ENCODE results near the gene RAP1GAP. TPM values are rescaled to one million over a fixed set of nuclear protein-coding genes. Genes with fewer than 3 reads are reported as not detected.

Gene RAP1GAP
- total RNA-seq, 4 donors from 2014 or later: 1.9 to 6.8 (median 5.0) TPM

GRCh38 chr1:21564521-21565095 lies 104.5 kb downstream of the RAP1GAP start:
- no peaks in the 10 kb centered on the region for H3K9me3 ChIP-seq
- peaks cover 0 to 37% (median 0%) of the 10 kb centered on the region in 4 donors for H3K27me3 ChIP-seq
- H3K36me3 ChIP-seq: no peaks in the 10 kb centered on the region
- no peak for DNase-seq
- peaks cover 0 to 11% (median 0%) of the 10 kb centered on the region in 3 donors for H3K4me1 ChIP-seq
- H3K4me3 ChIP-seq: no peak overlapping the region
- 65 to 70% methylated on average over 7 to 11 of the region's 14 CpGs for WGBS, 2 donors
- no peak overlapping the region for H3K27ac ChIP-seq
- TF ChIP-seq CTCF (IDR thresholded peaks at IDR 0.05): no peak
- intact Hi-C loops (cut with DNase I): no loop called here

- Histone ChIP-seq H3K4me1 (peaks cover 0 to 11% (median 0%) of the 10 kb centered on the region in 3 donors), H3K36me3 (no peaks in the 10 kb centered on the region)
- intact Hi-C loops (cut with DNase I): no loop called here
Measured at GRCh38 chr1:21563971-21564370, 105.2 kb downstream of the RAP1GAP start.

GRCh38 chr1:21562896-21563295 lies 106.3 kb downstream of the RAP1GAP start:
- peaks cover 0 to 53% (median 0%) of the 10 kb centered on the region in 4 donors for H3K27me3 ChIP-seq
- H3K4me3 ChIP-seq: no peak overlapping the region
- intact Hi-C loops (cut with DNase I): no loop called here
- WGBS, 2 donors: no CpG with 5 or more reads among the region's 15 CpGs
- DNase-seq: no peak
- peaks cover 0 to 11% (median 0%) of the 10 kb centered on the region in 3 donors for H3K4me1 ChIP-seq
- no peaks in the 10 kb centered on the region for H3K36me3 ChIP-seq
- H3K9me3 ChIP-seq: no peaks in the 10 kb centered on the region
- no peak overlapping the region for H3K27ac ChIP-seq
- TF ChIP-seq POLR2A (IDR thresholded peaks at IDR 0.05) (no peak), CTCF (IDR thresholded peaks at IDR 0.05) (no peak)

More at GRCh38 chr1:21563971-21564370, 105.2 kb downstream of the RAP1GAP start:
- 70% methylated on average over 3 of the region's 17 CpGs; no CpG with 5 or more reads in 1 of the 2 donors for WGBS, 2 donors
- Histone ChIP-seq H3K4me3 (no peak overlapping the region), H3K27ac (no peak overlapping the region), H3K27me3 (peaks cover 0 to 42% (median 0%) of the 10 kb centered on the region in 4 donors), H3K9me3 (no peaks in the 10 kb centered on the region)
- TF ChIP-seq CTCF (IDR thresholded peaks at IDR 0.05) (no peak), POLR2A (IDR thresholded peaks at IDR 0.05) (no peak)
- DNase-seq: no peak

- H3K27me3 ChIP-seq: peaks cover 0 to 64% (median 0%) of the 10 kb centered on the region in 4 donors
- peaks cover 0 to 11% (median 0%) of the 10 kb centered on the region in 3 donors for H3K4me1 ChIP-seq
- no peaks in the 10 kb centered on the region for H3K9me3 ChIP-seq
- intact Hi-C loops (cut with DNase I): no loop called here
- no peak overlapping the region for H3K27ac ChIP-seq
- TF ChIP-seq CTCF (IDR thresholded peaks at IDR 0.05) (no peak), POLR2A (IDR thresholded peaks at IDR 0.05) (no peak)
- DNase-seq: no peak
- H3K4me3 ChIP-seq: no peak overlapping the region
- 89% methylated on average over 9 to 11 of the region's 12 CpGs for WGBS, 2 donors
- H3K36me3 ChIP-seq: no peaks in the 10 kb centered on the region
Measured at GRCh38 chr1:21560916-21561638, 108.1 kb downstream of the RAP1GAP start.
